Measurements from ENCODE around the gene FCRL6.

GRCh38 chr1:159753386-159753785 lies 48.8 kb upstream of the FCRL6 start:
- TF ChIP-seq POLR2A (IDR thresholded peaks at IDR 0.05) (no peak), CTCF (IDR thresholded peaks at IDR 0.05) (no peak)
